GM18951 (cell line): ENCODE measurements around the gene SNRNP48.

ENCODE experiments used
- POLR2A ChIP-seq: IDR thresholded peaks from 4 replicates; pipeline ENCODE4 v1.6.1; 2011; ENCODE audit warnings: mild to moderate bottlenecking; ENCODE audit not compliant: insufficient read length, insufficient read depth; ENCODE audit errors: extremely low read depth
- in situ Hi-C: fragments of 300-500 bp; cut with MboI; formaldehyde crosslinking; loops from one replicate; pipeline ENCODE4 v1.12.0; 2022; ENCODE audit warnings: low sequenced_read_pairs, mixed read lengths, inconsistent platforms; ENCODE audit not compliant: unreplicated experiment

SNRNP48 gene

GRCh38 chr6:7656355-7656754 lies 66.4 kb downstream of the SNRNP48 start:
- in situ Hi-C loops, result no loop called here
- no peak for TF ChIP-seq POLR2A

- in situ Hi-C loops, result no loop called here
- TF ChIP-seq POLR2A, result no peak
Measured at GRCh38 chr6:7658543-7658942, 68.5 kb downstream of the SNRNP48 start.

- no peak for TF ChIP-seq POLR2A
- in situ Hi-C loops, result no loop called here
Measured at GRCh38 chr6:7661364-7661763, 71.4 kb downstream of the SNRNP48 start.
